IPS-20b (cell line): ENCODE data around the gene PMP22.

ENCODE experiments used
- H3K27ac ChIP-seq: one replicate; pipeline ENCODE4 v1.5.1; 2013; ENCODE audit warnings: low read length
- H3K27me3 ChIP-seq: 2 replicates; pipeline ENCODE4 v1.6.1; 2013; ENCODE audit warnings: mild to moderate bottlenecking, low read length, inconsistent platforms; ENCODE audit not compliant: insufficient read depth
- H3K36me3 ChIP-seq: 2 replicates; pipeline ENCODE4 v1.6.1; 2013; ENCODE audit warnings: low read depth, mild to moderate bottlenecking, inconsistent platforms, low read length, moderate library complexity; ENCODE audit not compliant: insufficient read depth
- H3K4me1 ChIP-seq: 2 replicates; pipeline ENCODE4 v1.6.1; 2013; ENCODE audit warnings: mild to moderate bottlenecking, control low read depth, inconsistent platforms, low read length, moderate library complexity; ENCODE audit not compliant: insufficient read depth
- H3K4me3 ChIP-seq: 2 replicates; pipeline ENCODE4 v1.5.1; 2013; ENCODE audit warnings: mild to moderate bottlenecking, low read length, inconsistent platforms
- H3K9ac ChIP-seq: 2 replicates; pipeline ENCODE4 v1.6.1; 2013; ENCODE audit warnings: low read depth, mild to moderate bottlenecking, inconsistent platforms, low read length, moderate library complexity
- H3K9me3 ChIP-seq: 2 replicates; pipeline ENCODE4 v1.6.1; 2013; ENCODE audit warnings: mild to moderate bottlenecking, low read depth, low read length, inconsistent platforms; ENCODE audit not compliant: insufficient read depth

PMP22 gene

GRCh38 chr17:15273141-15273793, 8.1 kb upstream of the PMP22 start:
- H3K9me3 ChIP-seq, result no peaks in the 10 kb centered on the region
- peaks cover 13% of the 10 kb centered on the region; the same call in 1 of the 2 replicates for H3K27me3 ChIP-seq
- H3K36me3 ChIP-seq, result no peaks in the 10 kb centered on the region
- no peak overlapping the region for H3K9ac ChIP-seq
- H3K4me1 ChIP-seq, result no peaks in the 10 kb centered on the region; the same call in 1 of the 2 replicates
- no peak overlapping the region for H3K27ac ChIP-seq
- H3K4me3 ChIP-seq, result no peak overlapping the region

GRCh38 chr17:15271741-15272140, 6.6 kb upstream of the PMP22 start:
- Histone ChIP-seq H3K9me3 (no peaks in the 10 kb centered on the region), H3K4me1 (no peaks in the 10 kb centered on the region), H3K27me3 (peaks cover 28% of the 10 kb centered on the region), H3K36me3 (no peaks in the 10 kb centered on the region), H3K27ac (no peak overlapping the region), H3K4me3 (no peak overlapping the region), H3K9ac (no peak overlapping the region)

GRCh38 chr17:15270628-15271381, 5.7 kb upstream of the PMP22 start:
- Histone ChIP-seq H3K27me3 (peaks cover 36% of the 10 kb centered on the region), H3K4me1 (no peaks in the 10 kb centered on the region), H3K36me3 (no peaks in the 10 kb centered on the region), H3K4me3 (no peak overlapping the region), H3K27ac (no peak overlapping the region), H3K9ac (no peak overlapping the region), H3K9me3 (no peaks in the 10 kb centered on the region)

DNA sequence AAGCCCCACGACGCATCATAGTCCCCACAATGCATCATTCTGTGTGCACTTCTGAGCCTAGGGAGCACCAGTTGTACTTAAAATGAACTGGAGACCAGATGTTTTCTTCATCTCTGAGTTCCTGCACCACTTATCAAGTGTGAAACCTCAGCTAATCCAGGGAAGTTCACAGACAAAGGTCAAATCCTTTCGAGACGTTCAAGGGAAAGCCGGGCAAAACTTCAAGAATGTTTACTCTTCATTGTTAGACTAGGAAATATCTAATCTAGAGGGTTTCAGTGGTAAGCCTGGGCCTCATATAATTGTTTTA, 4.6 kb upstream of the PMP22 start:
- no peak overlapping the region for H3K27ac ChIP-seq
- no peak overlapping the region for H3K4me3 ChIP-seq
- no peaks in the 10 kb centered on the region for H3K36me3 ChIP-seq
- no peaks in the 10 kb centered on the region for H3K9me3 ChIP-seq
- H3K9ac ChIP-seq, result no peak overlapping the region
- H3K27me3 ChIP-seq, result peaks cover 47% of the 10 kb centered on the region
- no peaks in the 10 kb centered on the region for H3K4me1 ChIP-seq

DNA sequence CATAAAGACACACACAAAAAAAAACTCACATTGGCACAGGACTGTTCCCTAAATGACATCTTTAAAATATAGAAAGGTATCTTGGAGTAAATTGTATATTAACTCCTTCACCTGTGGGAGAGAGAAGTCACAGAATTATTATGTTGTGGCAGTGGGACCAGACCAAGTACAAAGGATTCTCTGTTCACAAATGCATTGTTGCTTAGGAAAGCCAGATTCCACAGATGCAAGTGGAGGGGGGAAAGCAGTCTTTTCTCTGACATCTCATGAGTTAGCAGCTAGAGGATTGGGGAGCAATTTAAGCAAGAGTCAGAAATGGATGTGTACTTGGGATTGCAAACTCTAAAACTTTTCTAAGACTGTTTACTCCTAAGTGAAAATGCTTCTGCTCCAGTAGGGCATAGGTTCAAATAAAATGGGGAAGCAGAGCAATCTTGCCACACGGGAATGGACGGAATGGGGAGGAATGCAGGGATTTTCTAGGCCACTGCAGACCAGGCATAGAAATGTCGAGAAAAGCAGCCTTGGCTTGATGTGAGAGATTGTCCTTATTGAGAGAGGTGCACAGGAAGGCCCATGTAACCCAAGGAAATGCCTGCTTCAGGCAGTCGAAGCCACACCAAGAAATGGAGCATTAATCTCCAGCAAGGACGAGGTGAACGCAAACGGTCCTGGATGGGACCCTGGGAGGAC, 4.1 kb upstream of the PMP22 start:
- no peak overlapping the region for H3K27ac ChIP-seq
- no peak overlapping the region for H3K9ac ChIP-seq
- H3K27me3 ChIP-seq, result peaks cover 52% of the 10 kb centered on the region
- H3K4me3 ChIP-seq, result no peak overlapping the region
- H3K4me1 ChIP-seq, result no peaks in the 10 kb centered on the region
- H3K9me3 ChIP-seq, result no peaks in the 10 kb centered on the region
- no peaks in the 10 kb centered on the region for H3K36me3 ChIP-seq

DNA sequence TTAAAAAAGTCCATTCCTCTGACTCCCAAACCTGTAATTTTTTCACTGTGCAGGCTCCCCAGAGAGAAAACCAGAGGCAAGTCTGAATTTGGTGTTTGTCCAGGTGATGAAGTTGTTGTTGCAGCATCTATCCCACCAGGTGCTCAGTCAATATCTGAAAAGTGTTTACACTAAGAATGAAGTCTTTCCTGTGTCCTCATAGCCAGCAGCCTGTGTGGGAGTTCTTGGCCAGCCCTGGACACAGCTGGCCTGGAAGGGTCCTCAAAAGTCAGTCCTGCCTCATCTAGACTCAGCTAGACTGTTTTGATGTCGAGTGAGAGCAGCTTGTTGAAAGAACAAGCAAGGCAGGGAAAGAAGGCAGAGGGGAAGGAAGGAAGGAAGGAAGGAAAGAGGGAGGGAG, 3.3 kb upstream of the PMP22 start:
- no peaks in the 10 kb centered on the region for H3K36me3 ChIP-seq
- no peaks in the 10 kb centered on the region; the same call in 1 of the 2 replicates for H3K4me1 ChIP-seq
- H3K9ac ChIP-seq, result no peak overlapping the region
- no peak overlapping the region for H3K27ac ChIP-seq
- no peaks in the 10 kb centered on the region for H3K9me3 ChIP-seq
- peaks cover 59% of the 10 kb centered on the region for H3K27me3 ChIP-seq
- H3K4me3 ChIP-seq, result no peak overlapping the region

DNA sequence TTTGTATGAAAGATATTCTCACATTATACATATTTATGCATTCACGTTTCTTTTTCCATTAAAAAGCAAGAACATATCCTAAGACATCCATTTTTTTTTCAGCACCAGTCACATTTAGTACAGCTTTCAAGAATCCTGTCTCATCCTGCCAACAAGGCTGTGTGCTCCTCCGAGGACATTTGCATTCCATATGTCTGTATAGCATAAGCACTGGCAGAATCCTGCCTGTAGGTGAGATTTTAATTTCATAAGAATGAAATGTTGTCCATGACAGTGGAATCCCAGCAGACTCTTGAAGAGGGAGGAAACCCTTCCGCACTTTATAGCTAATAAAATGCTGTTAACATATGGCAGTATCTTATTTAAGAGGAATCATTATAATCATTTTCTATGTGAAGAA, 2.9 kb upstream of the PMP22 start:
- no peaks in the 10 kb centered on the region; the same call in 1 of the 2 replicates for H3K4me1 ChIP-seq
- no peaks in the 10 kb centered on the region for H3K9me3 ChIP-seq
- H3K27ac ChIP-seq, result no peak overlapping the region
- no peak overlapping the region for H3K9ac ChIP-seq
- peaks cover 64% of the 10 kb centered on the region for H3K27me3 ChIP-seq
- no peak overlapping the region for H3K4me3 ChIP-seq
- H3K36me3 ChIP-seq, result no peaks in the 10 kb centered on the region

- Histone ChIP-seq H3K27ac (no peak overlapping the region), H3K9ac (no peak overlapping the region), H3K27me3 (peaks cover 79% of the 10 kb centered on the region), H3K36me3 (no peaks in the 10 kb centered on the region), H3K4me1 (no peaks in the 10 kb centered on the region; the same call in 1 of the 2 replicates), H3K9me3 (no peaks in the 10 kb centered on the region), H3K4me3 (no peak overlapping the region)
Measured at GRCh38 chr17:15266325-15267125, 1.4 kb upstream of the PMP22 start.

GRCh38 chr17:15264542-15264941, 584 bp downstream of the PMP22 start:
- H3K36me3 ChIP-seq, result no peaks in the 10 kb centered on the region
- no peak overlapping the region for H3K9ac ChIP-seq
- H3K4me3 ChIP-seq, result no peak overlapping the region
- H3K27ac ChIP-seq, result no peak overlapping the region
- H3K9me3 ChIP-seq, result no peaks in the 10 kb centered on the region
- peaks cover 94% of the 10 kb centered on the region for H3K27me3 ChIP-seq
- no peaks in the 10 kb centered on the region; the same call in 1 of the 2 replicates for H3K4me1 ChIP-seq

GRCh38 chr17:15263680-15264079, 1.4 kb downstream of the PMP22 start:
- no peaks in the 10 kb centered on the region; the same call in 1 of the 2 replicates for H3K4me1 ChIP-seq
- H3K9ac ChIP-seq, result no peak overlapping the region
- H3K36me3 ChIP-seq, result no peaks in the 10 kb centered on the region
- H3K27ac ChIP-seq, result no peak overlapping the region
- no peaks in the 10 kb centered on the region for H3K9me3 ChIP-seq
- peak overlapping the region; percentile 79; the same call in 1 of the 2 replicates for H3K4me3 ChIP-seq
- H3K27me3 ChIP-seq, result peaks cover 97% of the 10 kb centered on the region

DNA sequence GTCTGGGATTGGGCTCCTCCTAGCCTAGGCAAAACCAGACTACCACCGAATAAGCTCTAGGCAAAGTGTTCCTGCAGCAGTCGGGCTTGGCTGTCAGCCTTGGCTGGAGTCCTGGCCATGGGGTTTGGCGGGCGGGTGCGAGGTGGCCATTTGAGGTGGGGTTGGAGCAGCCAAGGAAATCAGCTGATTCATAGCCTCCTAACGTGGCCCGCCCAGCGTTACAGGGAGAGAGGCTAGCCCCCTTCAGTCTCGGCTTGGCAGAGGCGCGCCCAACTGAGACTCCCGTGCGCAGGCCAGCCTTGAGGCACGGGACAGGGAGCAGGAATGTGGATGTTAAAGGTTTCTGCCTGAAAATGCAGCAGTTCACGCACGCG, 1.9 kb downstream of the PMP22 start:
- Histone ChIP-seq H3K27ac (no peak overlapping the region), H3K36me3 (no peaks in the 10 kb centered on the region), H3K27me3 (peaks cover 97% of the 10 kb centered on the region), H3K4me1 (no peaks in the 10 kb centered on the region; the same call in 1 of the 2 replicates), H3K9ac (peak overlapping the region; percentile 12; the same call in 1 of the 2 replicates), H3K9me3 (no peaks in the 10 kb centered on the region), H3K4me3 (peak overlapping the region; percentile 79)
